Astrocyte of the hippocampus (primary cell): ENCODE data around the gene NCOR2.

Experiments
- DNase-seq: peaks from one replicate; pipeline ENCODE4 v3.0.0; 2011; ENCODE audit warnings: low read depth, low spot score

Gene NCOR2

DNA sequence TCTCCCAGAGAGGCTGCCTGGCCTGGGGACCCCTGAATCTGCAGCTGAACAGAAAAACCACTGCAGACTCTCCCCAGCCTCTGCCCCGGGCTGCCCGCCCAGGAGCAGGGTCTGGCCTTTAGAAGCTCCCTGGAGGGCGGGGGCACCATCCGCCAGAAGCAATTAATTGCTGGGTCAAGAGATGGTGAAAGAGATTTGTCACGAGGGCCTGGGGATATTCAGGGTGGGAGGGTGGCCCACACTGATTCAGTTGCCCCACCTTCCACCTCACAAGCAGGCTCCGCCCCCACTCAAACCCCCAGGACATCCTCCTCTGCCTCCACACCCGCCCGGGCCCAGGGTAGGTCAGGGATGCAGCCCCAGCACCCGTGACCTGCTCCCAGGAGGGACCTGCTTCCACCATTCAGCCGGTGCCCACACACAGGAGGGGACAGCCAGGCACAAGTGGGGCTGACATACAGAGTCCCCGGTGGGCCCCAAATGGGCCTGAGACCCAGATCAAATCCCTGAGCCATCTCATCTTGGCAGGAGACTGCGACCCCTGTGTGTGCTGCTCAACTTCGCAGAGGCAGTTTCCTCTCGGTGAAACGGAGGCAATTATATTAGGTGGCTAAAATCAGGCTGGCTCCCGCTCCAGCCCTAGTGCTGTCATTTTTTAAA is 23.0 kb downstream of the NCOR2 start:
- DNase-seq = no peak

GRCh38 chr12:124543590-124544310 is 23.7 kb downstream of the NCOR2 start:
- peak; percentile 72 for DNase-seq

DNA sequence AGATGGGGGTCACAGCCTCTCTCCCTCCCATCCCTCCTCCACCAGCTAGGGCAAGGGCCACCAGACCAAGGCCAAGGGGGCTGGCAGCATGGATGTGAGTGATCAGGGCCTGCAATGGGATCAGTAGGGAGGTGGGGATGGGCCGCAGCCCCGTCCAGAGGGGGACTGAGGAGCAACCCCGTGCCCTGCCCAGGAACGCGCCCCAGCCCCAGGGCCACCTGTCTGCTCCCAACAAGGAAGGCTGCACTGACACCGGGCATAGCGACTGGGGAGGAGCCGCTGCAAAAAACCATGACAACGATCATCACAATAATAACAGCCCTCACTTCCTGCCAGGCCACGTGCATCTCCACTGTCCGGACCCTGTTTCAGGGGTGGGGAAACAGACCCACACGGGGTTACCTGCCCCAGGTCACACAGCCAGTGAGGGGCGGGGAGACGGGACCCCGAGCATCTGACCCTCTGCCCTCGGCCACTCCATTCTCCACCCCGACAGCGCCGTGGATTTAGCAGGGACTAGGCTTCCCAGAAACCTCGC is 24.3 kb downstream of the NCOR2 start:
- DNase-seq = no peak

- no peak for DNase-seq
Measured at GRCh38 chr12:124542021-124542949, 25.1 kb downstream of the NCOR2 start.

DNA sequence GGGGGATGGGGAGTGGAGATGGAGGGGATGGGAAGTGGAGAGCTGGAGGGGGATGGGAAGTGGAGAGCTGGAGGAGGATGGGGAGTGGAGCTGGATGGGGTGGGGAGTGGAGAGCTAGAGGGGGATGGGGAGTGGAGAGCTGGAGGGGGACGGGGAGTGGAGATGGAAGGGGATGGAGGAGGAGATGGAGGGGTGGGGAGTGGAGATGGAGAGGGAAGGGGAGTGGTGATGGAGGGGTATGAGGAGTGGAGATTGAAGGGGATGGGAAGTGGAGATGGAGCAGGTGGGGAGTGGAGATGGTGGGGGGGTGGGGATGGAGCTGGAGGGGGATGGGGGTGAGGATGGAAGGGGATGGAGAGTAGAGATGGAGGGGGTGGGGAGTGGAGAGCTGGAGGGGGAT is 26.1 kb downstream of the NCOR2 start:
- no peak for DNase-seq

DNA sequence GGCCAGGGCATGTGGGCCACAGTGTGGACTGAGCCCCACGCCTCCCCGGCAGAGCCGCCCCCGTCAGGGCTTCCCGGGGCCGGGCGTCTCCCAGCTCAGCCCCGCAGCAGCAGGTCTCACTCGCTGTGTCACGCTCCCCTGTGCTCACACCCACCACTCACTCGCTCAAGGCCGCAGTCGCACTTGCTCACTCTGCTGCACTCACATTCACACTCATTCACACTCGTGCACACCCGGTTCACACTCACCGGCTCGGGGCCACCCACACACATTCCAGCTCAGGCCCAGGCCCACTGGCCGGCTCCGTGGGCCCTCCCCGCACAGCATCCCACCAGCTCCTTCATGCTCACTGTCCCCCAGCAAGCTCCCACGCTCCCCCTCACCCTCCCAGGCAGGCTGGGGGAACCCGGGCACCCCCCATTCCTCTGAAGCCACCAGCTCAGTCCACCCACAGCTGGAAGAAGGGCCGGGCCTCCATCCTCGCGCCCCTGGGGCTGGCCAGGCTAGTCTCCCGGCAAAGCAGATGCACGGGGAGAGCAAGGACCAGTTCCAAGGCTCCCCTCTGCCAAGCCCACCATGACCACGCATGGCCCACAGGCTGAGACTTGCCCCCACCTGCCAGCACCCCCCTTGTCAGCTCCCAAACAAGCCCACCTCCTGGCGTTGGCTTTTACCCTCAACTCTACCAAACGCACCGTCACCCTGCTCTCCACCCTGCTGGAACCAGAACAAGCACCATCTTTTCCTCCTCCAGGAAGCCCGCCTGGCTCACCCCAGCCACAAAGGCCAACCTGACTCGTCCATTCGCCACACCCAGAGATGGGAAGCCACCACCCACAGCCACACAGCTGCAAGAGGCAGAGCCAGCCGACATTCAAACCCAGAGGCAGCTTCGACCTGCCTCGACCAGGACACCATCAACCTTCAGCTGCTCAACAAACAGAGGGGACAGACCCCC is 28.0 kb downstream of the NCOR2 start:
- DNase-seq = no peak

- no peak for DNase-seq
Measured at GRCh38 chr12:124538194-124539082, 29.0 kb downstream of the NCOR2 start.

GRCh38 chr12:124537525-124538193 is 29.8 kb downstream of the NCOR2 start:
- no peak for DNase-seq

GRCh38 chr12:124536641-124537040 is 30.8 kb downstream of the NCOR2 start:
- DNase-seq = no peak

DNA sequence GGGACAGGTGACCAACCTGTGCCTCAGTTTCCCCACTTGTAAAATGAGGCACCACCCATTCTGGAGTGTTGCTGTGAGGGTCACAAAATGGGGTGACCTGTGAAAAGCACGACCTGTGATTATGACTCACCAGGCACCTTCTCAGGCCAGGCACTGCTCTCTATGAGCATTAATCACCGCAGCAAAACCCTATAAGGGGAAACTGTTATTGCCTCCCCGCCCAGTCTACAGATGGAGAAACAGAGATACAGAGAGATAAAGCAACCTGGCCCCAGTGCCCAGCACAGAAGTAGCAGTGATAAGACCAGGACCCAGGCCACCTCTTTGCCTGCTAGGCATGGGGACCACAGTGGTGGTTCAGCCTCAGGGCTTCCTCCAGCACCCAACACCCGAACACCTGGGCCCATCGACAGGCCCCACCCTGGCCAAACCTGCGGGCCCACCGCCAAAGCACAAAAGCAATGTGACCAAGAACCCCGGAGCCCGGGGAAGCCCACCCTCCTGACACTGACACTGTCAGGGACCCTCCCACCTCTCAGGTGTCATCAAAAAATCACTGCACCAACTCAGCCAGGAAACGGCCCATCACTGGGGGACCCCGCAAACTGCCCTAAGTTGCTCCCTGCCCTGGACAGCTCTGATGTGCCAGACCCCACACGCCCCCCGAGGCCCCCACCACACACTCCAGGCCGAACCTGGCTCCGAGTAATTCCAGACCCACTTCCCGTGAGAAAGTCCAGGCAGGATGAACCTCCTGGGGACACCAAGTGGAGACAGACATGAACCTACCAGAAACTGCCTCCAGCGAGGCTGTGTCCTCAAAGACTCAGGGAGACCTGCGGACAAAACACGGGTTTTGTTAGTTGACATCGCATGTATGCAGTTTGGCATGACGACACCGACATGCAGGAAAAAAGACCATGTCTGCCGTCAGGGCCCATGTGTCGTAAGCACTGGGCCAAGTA is 32.4 kb downstream of the NCOR2 start:
- DNase-seq = no peak

- no peak for DNase-seq
Measured at GRCh38 chr12:124533456-124533855, 34.0 kb downstream of the NCOR2 start.

DNA sequence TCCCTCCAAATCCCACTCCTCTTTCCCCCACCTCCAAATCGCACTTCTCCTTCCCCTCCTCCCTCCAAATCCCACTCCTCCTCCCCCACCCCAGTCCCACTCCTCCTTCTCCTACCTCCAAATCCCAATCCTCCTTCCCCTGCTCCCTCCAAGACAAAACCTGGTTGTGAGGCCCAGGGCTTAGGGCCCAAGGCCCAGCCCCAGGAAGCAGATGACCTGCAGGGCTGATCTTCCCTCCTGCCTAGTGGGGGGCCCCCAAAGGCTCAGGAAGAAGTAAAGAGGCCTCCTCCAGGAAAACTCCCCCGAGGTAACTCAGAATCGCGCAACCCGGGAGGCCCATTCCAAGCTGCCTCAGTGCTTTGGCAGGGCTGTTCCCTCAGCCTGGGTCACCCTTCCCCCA is 34.4 kb downstream of the NCOR2 start:
- DNase-seq = no peak

DNA sequence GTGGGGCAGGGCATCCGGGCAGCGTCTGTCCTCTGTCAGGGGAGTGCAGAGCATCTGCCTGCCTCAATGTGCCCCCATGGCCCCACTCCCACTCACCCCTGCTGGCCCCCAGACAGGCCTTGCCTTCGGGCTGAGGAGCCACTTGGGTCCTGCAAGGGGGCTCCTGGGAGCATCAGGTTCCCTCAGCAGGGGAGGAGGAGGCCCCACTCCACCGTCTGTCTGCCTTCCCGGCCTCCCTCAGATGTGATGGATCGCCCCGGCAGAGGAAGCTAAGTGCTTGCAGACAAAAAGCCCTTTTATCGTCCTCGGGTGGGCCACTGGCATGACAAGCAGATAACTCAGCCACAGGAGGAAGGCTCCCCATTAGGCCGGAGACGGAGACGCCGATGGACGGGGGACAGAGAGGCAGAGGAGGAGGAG is 35.1 kb downstream of the NCOR2 start:
- DNase-seq = peak; percentile 18

GRCh38 chr12:124531906-124532305 is 35.5 kb downstream of the NCOR2 start:
- DNase-seq = no peak

- DNase-seq = peak; percentile 59
Measured at GRCh38 chr12:124531281-124531745, 36.1 kb downstream of the NCOR2 start.

DNA sequence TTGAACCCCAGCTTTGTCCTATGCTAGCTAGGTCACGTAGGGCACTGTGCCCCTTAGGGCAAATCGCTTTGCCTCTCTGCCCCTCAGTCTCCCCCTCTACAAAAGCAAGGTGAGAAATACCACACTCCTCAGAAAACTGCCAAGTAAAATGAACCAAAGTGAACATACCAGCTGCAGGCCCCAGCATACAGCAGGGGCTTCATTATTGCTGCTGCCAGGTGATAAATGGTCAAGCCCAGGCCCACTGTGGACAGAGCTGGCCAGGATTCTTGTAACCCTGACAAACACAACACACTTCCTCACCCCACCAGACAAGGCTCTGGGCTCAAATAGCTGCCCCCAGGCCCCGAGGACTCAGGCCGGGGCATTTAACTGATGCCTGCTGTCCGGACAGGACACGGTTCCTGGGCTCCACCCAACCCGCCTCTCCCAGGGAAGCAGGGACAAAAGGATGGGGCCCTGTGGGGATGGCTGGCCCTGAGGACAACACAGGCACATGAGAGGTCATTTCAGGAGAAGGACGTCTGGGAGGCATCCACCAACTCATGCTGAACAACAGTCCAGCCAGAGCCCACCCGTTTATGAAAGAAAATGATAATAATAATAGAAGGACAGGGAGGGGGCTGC is 36.7 kb downstream of the NCOR2 start:
- DNase-seq = no peak

- DNase-seq = no peak
Measured at GRCh38 chr12:124529565-124530276, 37.7 kb downstream of the NCOR2 start.
